ENCODE measurements around the gene POU2AF2.

DNA sequence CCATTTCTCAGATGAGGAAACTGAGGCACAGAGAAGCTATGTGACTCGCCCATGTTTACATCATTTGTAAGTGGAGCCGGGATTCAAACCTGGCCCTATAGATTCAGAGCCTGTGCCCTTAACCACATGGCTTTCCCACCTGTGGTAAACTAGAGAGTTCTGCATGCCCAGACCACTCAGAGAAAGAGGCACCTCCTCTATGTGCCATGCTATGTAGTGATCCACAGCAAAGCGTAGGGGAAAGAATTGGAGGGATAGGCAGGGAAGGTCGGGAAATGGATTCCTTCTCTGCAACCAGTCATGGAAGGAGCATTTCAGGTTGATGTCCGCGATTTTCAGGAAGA lies 15.4 kb upstream of the POU2AF2 start:
- TF ChIP-seq ZNF423 (tag by site-specific recombination; IDR thresholded peaks at IDR 0.05) = no peak
- TF ChIP-seq ZBTB8A (tag by site-specific recombination; IDR thresholded peaks at IDR 0.05) = no peak
- TF ChIP-seq, protein P1, sequence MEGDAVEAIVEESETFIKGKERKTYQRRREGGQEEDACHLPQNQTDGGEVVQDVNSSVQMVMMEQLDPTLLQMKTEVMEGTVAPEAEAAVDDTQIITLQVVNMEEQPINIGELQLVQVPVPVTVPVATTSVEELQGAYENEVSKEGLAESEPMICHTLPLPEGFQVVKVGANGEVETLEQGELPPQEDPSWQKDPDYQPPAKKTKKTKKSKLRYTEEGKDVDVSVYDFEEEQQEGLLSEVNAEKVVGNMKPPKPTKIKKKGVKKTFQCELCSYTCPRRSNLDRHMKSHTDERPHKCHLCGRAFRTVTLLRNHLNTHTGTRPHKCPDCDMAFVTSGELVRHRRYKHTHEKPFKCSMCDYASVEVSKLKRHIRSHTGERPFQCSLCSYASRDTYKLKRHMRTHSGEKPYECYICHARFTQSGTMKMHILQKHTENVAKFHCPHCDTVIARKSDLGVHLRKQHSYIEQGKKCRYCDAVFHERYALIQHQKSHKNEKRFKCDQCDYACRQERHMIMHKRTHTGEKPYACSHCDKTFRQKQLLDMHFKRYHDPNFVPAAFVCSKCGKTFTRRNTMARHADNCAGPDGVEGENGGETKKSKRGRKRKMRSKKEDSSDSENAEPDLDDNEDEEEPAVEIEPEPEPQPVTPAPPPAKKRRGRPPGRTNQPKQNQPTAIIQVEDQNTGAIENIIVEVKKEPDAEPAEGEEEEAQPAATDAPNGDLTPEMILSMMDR (tag by site-specific recombination; IDR thresholded peaks at IDR 0.05) = no peak
- TF ChIP-seq ZNF670 (tag by site-specific recombination; IDR thresholded peaks at IDR 0.05; ENCODE audit: low read depth) = no peak

Data from HEK293 (cell line).